ENCODE data around the gene ABHD4.

GRCh38 chr14:22567437-22567836 lies 30.7 kb upstream of the ABHD4 start:
- TF ChIP-seq, protein P1, sequence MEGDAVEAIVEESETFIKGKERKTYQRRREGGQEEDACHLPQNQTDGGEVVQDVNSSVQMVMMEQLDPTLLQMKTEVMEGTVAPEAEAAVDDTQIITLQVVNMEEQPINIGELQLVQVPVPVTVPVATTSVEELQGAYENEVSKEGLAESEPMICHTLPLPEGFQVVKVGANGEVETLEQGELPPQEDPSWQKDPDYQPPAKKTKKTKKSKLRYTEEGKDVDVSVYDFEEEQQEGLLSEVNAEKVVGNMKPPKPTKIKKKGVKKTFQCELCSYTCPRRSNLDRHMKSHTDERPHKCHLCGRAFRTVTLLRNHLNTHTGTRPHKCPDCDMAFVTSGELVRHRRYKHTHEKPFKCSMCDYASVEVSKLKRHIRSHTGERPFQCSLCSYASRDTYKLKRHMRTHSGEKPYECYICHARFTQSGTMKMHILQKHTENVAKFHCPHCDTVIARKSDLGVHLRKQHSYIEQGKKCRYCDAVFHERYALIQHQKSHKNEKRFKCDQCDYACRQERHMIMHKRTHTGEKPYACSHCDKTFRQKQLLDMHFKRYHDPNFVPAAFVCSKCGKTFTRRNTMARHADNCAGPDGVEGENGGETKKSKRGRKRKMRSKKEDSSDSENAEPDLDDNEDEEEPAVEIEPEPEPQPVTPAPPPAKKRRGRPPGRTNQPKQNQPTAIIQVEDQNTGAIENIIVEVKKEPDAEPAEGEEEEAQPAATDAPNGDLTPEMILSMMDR (conservative IDR thresholded peaks at IDR 0.05; ENCODE audit: low read length) = no peak
- TF ChIP-seq EZH2phosphoT487 (IDR thresholded peaks at IDR 0.05; ENCODE audit: borderline replicate concordance, low read depth, low read length) = no peak
